Tibial nerve (tissue), 4 donors: Measurements from ENCODE around the gene YWHAB. TPM values are rescaled to one million over a fixed set of nuclear protein-coding genes. Genes with fewer than 3 reads are reported as not detected.

Experiments
- DNase-seq, 2 donors: peaks; one replicate each; pipeline ENCODE4 v3.0.0-alpha.2; 2019; ENCODE audit warnings: low spot score in 2 of 2
- H3K27ac ChIP-seq, 4 donors: fragments of 200-600 bp; sonication (generic) in 3 of 4; one replicate each; pipeline ENCODE4 v1.5.1; 2017 to 2019; ENCODE audit warnings: mild to moderate bottlenecking in 1 of 4
- H3K27me3 ChIP-seq, 2 donors: fragments of 200-600 bp; sonication (generic) in 1 of 2; one replicate each; pipeline versions ENCODE4 v1.5.1 to v1.6.0; 2017 to 2019
- H3K36me3 ChIP-seq, 3 donors: fragments of 200-600 bp; sonication (generic); one replicate each; pipeline ENCODE4 v1.5.1; 2018 to 2019
- H3K4me1 ChIP-seq, 4 donors: fragments of 200-600 bp; sonication (generic) in 3 of 4; one replicate each; pipeline ENCODE4 v1.5.1; 2017 to 2019
- H3K4me3 ChIP-seq, 4 donors: fragments of 200-600 bp; sonication (generic) in 3 of 4; one replicate each; pipeline ENCODE4 v1.5.1; 2017 to 2019; ENCODE audit warnings: mild to moderate bottlenecking in 1 of 4, moderate library complexity in 1 of 4
- H3K9me3 ChIP-seq, 4 donors: fragments of 200-600 bp; sonication (generic) in 3 of 4; one replicate each; pipeline ENCODE4 v1.5.1; 2017 to 2019
- CTCF ChIP-seq, 5 experiments: fragments of 200-600 bp in 3 of 5; fragments of 450-650 bp in 2 of 5; sonication (generic) in 3 of 5; IDR thresholded peaks; one replicate each; pipeline ENCODE4 v1.5.1; 2016 to 2019; ENCODE audit warnings: antibody characterized with exemption in 5 of 5, mild to moderate bottlenecking in 3 of 5, moderate library complexity in 2 of 5
- EP300 ChIP-seq, 2 donors: sonication (generic); formaldehyde crosslinking; IDR thresholded peaks; one replicate each; pipeline ENCODE4 v1.6.1; 2017; ENCODE audit warnings: antibody characterized with exemption in 2 of 2, mild to moderate bottlenecking in 1 of 2
- POLR2A ChIP-seq, 2 donors: fragments of 450-650 bp; IDR thresholded peaks; one replicate each; pipeline ENCODE4 v1.6.1; 2017; ENCODE audit warnings: antibody characterized with exemption in 2 of 2, mild to moderate bottlenecking in 2 of 2, moderate library complexity in 2 of 2
- WGBS, 2 donors: methylation state at CpG; one replicate each; pipeline ENCODE4 v1.1.5; 2018; 5-methylcytosine and 5-hydroxymethylcytosine counted together
- total RNA-seq, 4 donors: library from RNA; depleted of rRNA; stranded (reverse); fragments of >200 nt; gene quantifications; one replicate each; pipeline ENCODE4 v1.1.0, GENCODE V29; 2016

YWHAB gene
- total RNA-seq, 4 donors from 2014 or later, result 97.9 to 119 (median 98.3) TPM

GRCh38 chr20:44948107-44948506 lies 62.6 kb downstream of the YWHAB start:
- TF ChIP-seq EP300 (IDR thresholded peaks at IDR 0.05) (no peak), POLR2A (IDR thresholded peaks at IDR 0.05) (no peak), CTCF (IDR thresholded peaks at IDR 0.05) (no peak)
- Histone ChIP-seq H3K9me3 (no peaks in the 10 kb centered on the region), H3K36me3 (peaks cover 0 to 99% (median 11%) of the 10 kb centered on the region in 3 donors), H3K27ac (no peak overlapping the region), H3K4me3 (no peak overlapping the region), H3K27me3 (no peaks in the 10 kb centered on the region), H3K4me1 (no peaks in the 10 kb centered on the region)
- no peak for DNase-seq
- WGBS, 2 donors, result 91 to 93% methylated on average over 5 of the region's 5 CpGs

- no peak for TF ChIP-seq POLR2A (IDR thresholded peaks at IDR 0.05)
- no peak for TF ChIP-seq CTCF (IDR thresholded peaks at IDR 0.05)
- TF ChIP-seq EP300 (IDR thresholded peaks at IDR 0.05), result no peak
- Histone ChIP-seq H3K27ac (no peak overlapping the region), H3K9me3 (no peaks in the 10 kb centered on the region), H3K4me3 (no peak overlapping the region), H3K27me3 (no peaks in the 10 kb centered on the region), H3K4me1 (no peaks in the 10 kb centered on the region), H3K36me3 (peaks cover 0 to 99% (median 11%) of the 10 kb centered on the region in 3 donors)
- no peak for DNase-seq
- 87 to 88% methylated on average over 2 of the region's 2 CpGs for WGBS, 2 donors
Measured at GRCh38 chr20:44948513-44948912, 63.0 kb downstream of the YWHAB start.

GRCh38 chr20:44950368-44950767 lies 64.9 kb downstream of the YWHAB start:
- H3K4me3 ChIP-seq, result no peak overlapping the region
- no peaks in the 10 kb centered on the region for H3K27me3 ChIP-seq
- DNase-seq, result no peak
- peaks cover 0 to 99% (median 19%) of the 10 kb centered on the region in 3 donors for H3K36me3 ChIP-seq
- TF ChIP-seq POLR2A (IDR thresholded peaks at IDR 0.05), result no peak
- no peak for TF ChIP-seq EP300 (IDR thresholded peaks at IDR 0.05)
- TF ChIP-seq CTCF (IDR thresholded peaks at IDR 0.05), result no peak
- H3K4me1 ChIP-seq, result no peaks in the 10 kb centered on the region
- no peaks in the 10 kb centered on the region for H3K9me3 ChIP-seq
- WGBS, 2 donors, result 93 to 95% methylated on average over 1 of the region's 1 CpG
- no peak overlapping the region for H3K27ac ChIP-seq

GRCh38 chr20:44952731-44953130 lies 67.2 kb downstream of the YWHAB start:
- peaks cover 0 to 86% (median 19%) of the 10 kb centered on the region in 3 donors for H3K36me3 ChIP-seq
- no peak overlapping the region for H3K4me3 ChIP-seq
- DNase-seq, result no peak
- no peak overlapping the region for H3K27ac ChIP-seq
- 87 to 94% methylated on average over 1 of the region's 1 CpG for WGBS, 2 donors
- no peaks in the 10 kb centered on the region for H3K27me3 ChIP-seq
- H3K4me1 ChIP-seq, result no peaks in the 10 kb centered on the region
- no peaks in the 10 kb centered on the region for H3K9me3 ChIP-seq
- TF ChIP-seq POLR2A (IDR thresholded peaks at IDR 0.05) (no peak), EP300 (IDR thresholded peaks at IDR 0.05) (no peak), CTCF (IDR thresholded peaks at IDR 0.05) (no peak)

- H3K4me1 ChIP-seq, result peaks cover 0 to 11% (median 4%) of the 10 kb centered on the region in 4 donors
- WGBS, 2 donors, result 95 to 98% methylated on average over 5 of the region's 5 CpGs
- DNase-seq, result no peak
- H3K9me3 ChIP-seq, result no peaks in the 10 kb centered on the region
- H3K4me3 ChIP-seq, result no peak overlapping the region
- H3K27ac ChIP-seq, result no peak overlapping the region
- no peaks in the 10 kb centered on the region for H3K27me3 ChIP-seq
- peaks cover 0 to 72% (median 14%) of the 10 kb centered on the region in 3 donors for H3K36me3 ChIP-seq
- TF ChIP-seq POLR2A (IDR thresholded peaks at IDR 0.05) (no peak), EP300 (IDR thresholded peaks at IDR 0.05) (no peak), CTCF (IDR thresholded peaks at IDR 0.05) (no peak)
Measured at GRCh38 chr20:44954211-44954610, 68.7 kb downstream of the YWHAB start.
